VCaP (cell line): Measurements from ENCODE around the gene CARD9.
A peak's percentile ranks its signal among the peaks of the same experiment; 100 is the strongest.

Experiments
- H3K27ac ChIP-seq: fragments of 450-650 bp; 2 replicates; pipeline ENCODE4 v1.5.1; 2017
- CTCF ChIP-seq: fragments of 450-650 bp; conservative IDR thresholded peaks from 2 replicates; pipeline ENCODE4 v1.5.1; 2017; ENCODE audit warnings: mild to moderate bottlenecking, moderate library complexity

Gene CARD9

GRCh38 chr9:136399176-136400037 lies 25.9 kb upstream of the CARD9 start:
- H3K27ac ChIP-seq = peak overlapping the region; percentile 98
- TF ChIP-seq CTCF = no peak

GRCh38 chr9:136398286-136398685 lies 24.8 kb upstream of the CARD9 start:
- H3K27ac ChIP-seq = peak overlapping the region; percentile 98
- TF ChIP-seq CTCF = no peak

- peak overlapping the region; percentile 98 for H3K27ac ChIP-seq
- TF ChIP-seq CTCF = no peak
Observed at GRCh38 chr9:136397643-136398042, 24.2 kb upstream of the CARD9 start.

- TF ChIP-seq CTCF = no peak
- H3K27ac ChIP-seq = peak overlapping the region; percentile 98
Observed at GRCh38 chr9:136396219-136396515, 22.7 kb upstream of the CARD9 start.

GRCh38 chr9:136395345-136396218 lies 22.1 kb upstream of the CARD9 start:
- H3K27ac ChIP-seq = peak overlapping the region; percentile 98
- TF ChIP-seq CTCF = no peak

- H3K27ac ChIP-seq = peak overlapping the region; percentile 98
- TF ChIP-seq CTCF = no peak
Observed at GRCh38 chr9:136395020-136395340, 21.5 kb upstream of the CARD9 start.

- no peak for TF ChIP-seq CTCF
- H3K27ac ChIP-seq = peak overlapping the region; percentile 98
Observed at GRCh38 chr9:136394312-136395019, 21.0 kb upstream of the CARD9 start.
